Measurements from ENCODE around the gene TMPRSS4.

The TMPRSS4 gene

GRCh38 chr11:118078911-118079411 lies 2.1 kb downstream of the TMPRSS4 start:
- DNase-seq (ENCODE audit: low read depth in 3 of 3, low spot score in 1 of 3) = no peak

GRCh38 chr11:118079491-118079890 lies 2.6 kb downstream of the TMPRSS4 start:
- DNase-seq (ENCODE audit: low read depth in 3 of 3, low spot score in 1 of 3) = no peak

- no peak for DNase-seq (ENCODE audit: low read depth in 3 of 3, low spot score in 1 of 3)
These were observed 3.4 kb downstream of the TMPRSS4 start for GRCh38 chr11:118080296-118080695.

GRCh38 chr11:118081241-118081958 lies 4.5 kb downstream of the TMPRSS4 start:
- DNase-seq (ENCODE audit: low read depth in 3 of 3, low spot score in 1 of 3) = no peak

GRCh38 chr11:118082880-118083552 lies 6.1 kb downstream of the TMPRSS4 start:
- DNase-seq (ENCODE audit: low read depth in 3 of 3, low spot score in 1 of 3) = no peak

GRCh38 chr11:118084247-118084646 lies 7.4 kb downstream of the TMPRSS4 start:
- no peak for DNase-seq (ENCODE audit: low read depth in 3 of 3, low spot score in 1 of 3)

GRCh38 chr11:118084656-118085055 lies 7.8 kb downstream of the TMPRSS4 start:
- DNase-seq (ENCODE audit: low read depth in 3 of 3, low spot score in 1 of 3) = no peak

- no peak for DNase-seq (ENCODE audit: low read depth in 3 of 3, low spot score in 1 of 3)
These were observed 10.3 kb downstream of the TMPRSS4 start, which contains the start of gene SMIM35 for GRCh38 chr11:118086913-118087768. TSS of gene SMIM35 (minus strand) at chr11:118086963. CDS start at chr11:118086757, 206 bp downstream.

GRCh38 chr11:118087931-118088330 lies 11.1 kb downstream of the TMPRSS4 start:
- no peak for DNase-seq (ENCODE audit: low read depth in 3 of 3, low spot score in 1 of 3)

GRCh38 chr11:118088531-118088930 lies 11.7 kb downstream of the TMPRSS4 start:
- DNase-seq (ENCODE audit: low read depth in 3 of 3, low spot score in 1 of 3) = no peak

- no peak for DNase-seq (ENCODE audit: low read depth in 3 of 3, low spot score in 1 of 3)
These were observed 13.8 kb downstream of the TMPRSS4 start for GRCh38 chr11:118090545-118091162.

GRCh38 chr11:118091690-118092089 lies 14.8 kb downstream of the TMPRSS4 start:
- DNase-seq (ENCODE audit: low read depth in 3 of 3, low spot score in 1 of 3) = no peak

- no peak for DNase-seq (ENCODE audit: low read depth in 3 of 3, low spot score in 1 of 3)
These were observed 16.2 kb downstream of the TMPRSS4 start for GRCh38 chr11:118092907-118093571.

- no peak for DNase-seq (ENCODE audit: low read depth in 3 of 3, low spot score in 1 of 3)
These were observed 18.6 kb downstream of the TMPRSS4 start for GRCh38 chr11:118095493-118095892.

GRCh38 chr11:118095967-118096367 lies 19.1 kb downstream of the TMPRSS4 start:
- DNase-seq (ENCODE audit: low read depth in 3 of 3, low spot score in 1 of 3) = no peak

GRCh38 chr11:118098996-118099837 lies 22.3 kb downstream of the TMPRSS4 start:
- DNase-seq (ENCODE audit: low read depth in 3 of 3, low spot score in 1 of 3) = no peak

GRCh38 chr11:118099838-118100556 lies 23.1 kb downstream of the TMPRSS4 start:
- no peak for DNase-seq (ENCODE audit: low read depth in 3 of 3, low spot score in 1 of 3)

GRCh38 chr11:118100691-118101232 lies 23.9 kb downstream of the TMPRSS4 start:
- DNase-seq (ENCODE audit: low read depth in 3 of 3, low spot score in 1 of 3) = no peak
